SK-N-SH (cell line): ENCODE data around the gene DHRSX. TPM values are rescaled to one million over a fixed set of nuclear protein-coding genes. Genes with fewer than 3 reads are reported as not detected.

Experiments used
- CTCF ChIA-PET: fragments of 300-600, 350-600 bp; formaldehyde crosslinking; extraction: SDS; loops from one replicate; lab custom pipeline; 2021; lab: Yijun Ruan, JAX
- POLR2A ChIA-PET: fragments of 350-600 bp; sonication (Branson Sonifier 250); formaldehyde crosslinking; extraction: SDS; loops from one replicate; lab custom pipeline; 2020; ENCODE audit warnings: antibody characterized with exemption, inconsistent platforms; lab: Yijun Ruan, JAX
- DNase-seq: peaks from one replicate; pipeline ENCODE4 v3.0.0; 2012
- H2AFZ ChIP-seq: fragments of 200-600 bp; sonication (generic); 2 replicates; pipeline ENCODE4 v1.8.1; 2016; ENCODE audit warnings: antibody characterized with exemption, mild to moderate bottlenecking, low read depth
- H3F3A ChIP-seq: fragments of 200-600 bp; sonication (generic); replicated peaks from 2 replicates; pipeline ENCODE3; 2016; ENCODE audit warnings: antibody characterized with exemption, mild to moderate bottlenecking; ENCODE audit not compliant: insufficient read depth
- H3K27ac ChIP-seq, 2 experiments: fragments of 200-500 bp in 1 of 2; fragments of 200-600 bp in 1 of 2; sonication (Bioruptor generic) in 1 of 2; sonication (generic), shearing (Covaris generic) in 1 of 2; 2 replicates each; pipeline versions ENCODE4 v1.5.1 to v1.6.1; 2014 to 2016; ENCODE audit warnings: low read depth in 2 of 2, inconsistent platforms in 1 of 2, low read length in 1 of 2, mild to moderate bottlenecking in 1 of 2, mixed read lengths in 1 of 2
- H3K27me3 ChIP-seq: fragments of 200-600 bp; sonication (generic), shearing (Covaris generic); 2 replicates; pipeline ENCODE4 v1.6.1; 2016; ENCODE audit warnings: mixed run types; ENCODE audit not compliant: insufficient read depth
- H3K36me3 ChIP-seq, 2 experiments: fragments of 200-500 bp in 1 of 2; fragments of 200-600 bp in 1 of 2; sonication (Bioruptor generic) in 1 of 2; sonication (generic) in 1 of 2; replicated peaks in 1 of 2; 2 replicates each; pipeline versions ENCODE3 to v1.5.1; 2014 to 2016; ENCODE audit warnings: low read length in 1 of 2, mild to moderate bottlenecking in 1 of 2; ENCODE audit not compliant: insufficient read depth in 2 of 2, control insufficient read depth in 1 of 2
- H3K4me1 ChIP-seq, 2 experiments: fragments of 200-500 bp in 1 of 2; fragments of 200-600 bp in 1 of 2; sonication (Bioruptor generic) in 1 of 2; sonication (generic), shearing (Covaris generic) in 1 of 2; 2 replicates each; pipeline versions ENCODE4 v1.5.1 to v1.6.1; 2014 to 2016; ENCODE audit warnings: low read depth in 1 of 2, low read length in 1 of 2, mixed run types in 1 of 2; ENCODE audit not compliant: insufficient read depth in 2 of 2, control insufficient read depth in 1 of 2
- H3K4me2 ChIP-seq: fragments of 200-600 bp; sonication (generic), shearing (Covaris generic); 2 replicates; pipeline ENCODE4 v1.6.1; 2017; ENCODE audit warnings: mixed run types
- H3K4me3 ChIP-seq, 2 experiments: fragments of 200-500 bp in 1 of 2; fragments of 200-600 bp in 1 of 2; sonication (Bioruptor generic) in 1 of 2; sonication (generic), shearing (Covaris generic) in 1 of 2; 2 replicates each; pipeline versions ENCODE4 v1.5.1 to v1.8.1; 2014 to 2016; ENCODE audit warnings: low read depth in 2 of 2, inconsistent platforms in 1 of 2, low read length in 1 of 2, mild to moderate bottlenecking in 1 of 2, mixed read lengths in 1 of 2, moderate library complexity in 1 of 2
- H3K79me2 ChIP-seq: fragments of 200-600 bp; sonication (generic); 2 replicates; pipeline ENCODE4 v1.8.1; 2017; ENCODE audit warnings: mild to moderate bottlenecking; ENCODE audit not compliant: insufficient read depth
- H3K9ac ChIP-seq: fragments of 200-600 bp; sonication (generic); 2 replicates; pipeline ENCODE4 v1.6.1; 2017; ENCODE audit warnings: mixed run types
- H3K9me2 ChIP-seq: fragments of 200-600 bp; sonication (generic); 2 replicates; pipeline ENCODE4 v1.6.1; 2017; ENCODE audit warnings: mixed run types
- H3K9me3 ChIP-seq: fragments of 200-600 bp; sonication (generic); 2 replicates; pipeline ENCODE4 v1.6.1; 2017; ENCODE audit warnings: mixed run types, mild to moderate bottlenecking, moderate library complexity
- H4K20me1 ChIP-seq: fragments of 200-600 bp; sonication (generic); 2 replicates; pipeline ENCODE4 v1.6.1; 2017; ENCODE audit warnings: mild to moderate bottlenecking, mixed run types; ENCODE audit not compliant: insufficient read depth
- EP300 ChIP-seq, 2 experiments: IDR thresholded peaks; 2 replicates each; pipeline versions ENCODE4 v1.4.0 to v1.6.1; 2012; ENCODE audit warnings: borderline replicate concordance in 1 of 2, low read depth in 1 of 2, low read length in 1 of 2
- FOXJ3 ChIP-seq: sonication (generic); formaldehyde crosslinking; IDR thresholded peaks from 2 replicates; pipeline ENCODE4 v1.5.1; 2020; ENCODE audit warnings: mild to moderate bottlenecking, missing genetic modification reagents
- FOXM1 ChIP-seq: IDR thresholded peaks from 2 replicates; pipeline ENCODE4 v1.4.0; 2012; ENCODE audit warnings: low read depth, mild to moderate bottlenecking
- GABPA ChIP-seq: IDR thresholded peaks from 2 replicates; pipeline ENCODE4 v1.4.0; 2012; ENCODE audit warnings: low read depth, mild to moderate bottlenecking
- GATA2 ChIP-seq: sonication (generic); formaldehyde crosslinking; IDR thresholded peaks from 2 replicates; pipeline ENCODE4 v1.5.0; 2020; ENCODE audit warnings: mild to moderate bottlenecking, missing genetic modification reagents
- JUND ChIP-seq: IDR thresholded peaks from 2 replicates; pipeline ENCODE4 v1.4.0; 2012
- MEF2A ChIP-seq: IDR thresholded peaks from 2 replicates; pipeline ENCODE4 v1.4.0; 2012; ENCODE audit warnings: low read depth, borderline replicate concordance
- MXI1 ChIP-seq: IDR thresholded peaks from 2 replicates; pipeline ENCODE4 v1.6.1; 2012; ENCODE audit warnings: mild to moderate bottlenecking, low read depth, low read length, improper control_type of control experiment
- NFIC ChIP-seq: IDR thresholded peaks from 2 replicates; pipeline ENCODE4 v1.4.0; 2012; ENCODE audit warnings: borderline replicate concordance
- NRF1 ChIP-seq: IDR thresholded peaks from 2 replicates; pipeline ENCODE4 v1.6.1; 2012; ENCODE audit warnings: low read depth, mild to moderate bottlenecking, low read length
- PBX3 ChIP-seq: IDR thresholded peaks from 2 replicates; pipeline ENCODE4; 2012
- POLR2AphosphoS5 ChIP-seq: IDR thresholded peaks from 2 replicates; pipeline ENCODE4 v1.6.1; 2012; ENCODE audit warnings: low read depth, low read length
- RCOR1 ChIP-seq: fragments of 150-350 bp; IDR thresholded peaks from 2 replicates; pipeline ENCODE4 v1.6.1; 2017; ENCODE audit warnings: antibody characterized with exemption, low read length
- SIN3A ChIP-seq: IDR thresholded peaks from 2 replicates; pipeline ENCODE4 v1.6.1; 2012; ENCODE audit warnings: low read depth, mild to moderate bottlenecking, low read length, moderate library complexity, borderline replicate concordance
- SMC3 ChIP-seq: IDR thresholded peaks from 2 replicates; pipeline ENCODE4 v1.6.1; 2012; ENCODE audit warnings: low read depth, low read length, improper control_type of control experiment
- TCF12 ChIP-seq: IDR thresholded peaks from 2 replicates; pipeline ENCODE4 v1.4.0; 2012
- YY1 ChIP-seq: IDR thresholded peaks from 2 replicates; pipeline ENCODE4 v1.4.0; 2012; ENCODE audit warnings: low read depth, mild to moderate bottlenecking
- WGBS: methylation state at CpG from one replicate; pipeline ENCODE4 v1.1.6; 2017; ENCODE audit warnings: low lambda C conversion rate; 5-methylcytosine and 5-hydroxymethylcytosine counted together
- polyA plus RNA-seq, 3 experiments: library from polyadenylated mRNA; depleted of rRNA; stranded (reverse); fragments of >200 nt; gene quantifications; 2 replicates each; pipeline ENCODE4 v1.2.3, GENCODE V29; 2012
- TF ChIP-seq, protein P1 (sequence below): IDR thresholded peaks from 2 replicates; pipeline ENCODE4 v1.4.0; 2012; ENCODE audit warnings: low read depth, borderline replicate concordance
- TF ChIP-seq, protein P2 (sequence below): IDR thresholded peaks from 2 replicates; pipeline ENCODE4 v1.4.0; 2012; ENCODE audit warnings: low read depth, borderline replicate concordance

Gene DHRSX
- polyA plus RNA-seq, 1 of the 3 experiments (the other 2 are of a cell fraction) = 34.3 TPM

GRCh38 chrX:2538031-2538757 lies 37.4 kb upstream of the DHRSX start:
- H3K4me2 ChIP-seq = no peak overlapping the region
- H3K9me3 ChIP-seq = no peaks in the 10 kb centered on the region
- no peaks in the 10 kb centered on the region for H3F3A ChIP-seq
- no peak overlapping the region for H2AFZ ChIP-seq
- no peak overlapping the region for H3K27ac ChIP-seq
- no peak overlapping the region for H3K9ac ChIP-seq
- no peaks in the 10 kb centered on the region for H3K4me1 ChIP-seq
- H3K9me2 ChIP-seq = no peaks in the 10 kb centered on the region
- H3K36me3 ChIP-seq = no peaks in the 10 kb centered on the region
- H3K79me2 ChIP-seq = no peaks in the 10 kb centered on the region
- 28% methylated on average over 15 of the region's 15 CpGs for WGBS
- no peak overlapping the region for H3K4me3 ChIP-seq
- TF ChIP-seq FOXJ3 (CRISPR knock-in tag) = no peak
- no peak for TF ChIP-seq GABPA
- TF ChIP-seq JUND = no peak
- TF ChIP-seq SMC3 = no peak
- no peak for TF ChIP-seq TCF12
- no peak for TF ChIP-seq GATA2 (CRISPR knock-in tag)
- TF ChIP-seq POLR2AphosphoS5 = no peak
- no peak for TF ChIP-seq PBX3
- TF ChIP-seq MEF2A = no peak
- no peak for TF ChIP-seq FOXM1
- no peak for TF ChIP-seq MXI1
- TF ChIP-seq YY1 = no peak
- TF ChIP-seq, protein P1, sequence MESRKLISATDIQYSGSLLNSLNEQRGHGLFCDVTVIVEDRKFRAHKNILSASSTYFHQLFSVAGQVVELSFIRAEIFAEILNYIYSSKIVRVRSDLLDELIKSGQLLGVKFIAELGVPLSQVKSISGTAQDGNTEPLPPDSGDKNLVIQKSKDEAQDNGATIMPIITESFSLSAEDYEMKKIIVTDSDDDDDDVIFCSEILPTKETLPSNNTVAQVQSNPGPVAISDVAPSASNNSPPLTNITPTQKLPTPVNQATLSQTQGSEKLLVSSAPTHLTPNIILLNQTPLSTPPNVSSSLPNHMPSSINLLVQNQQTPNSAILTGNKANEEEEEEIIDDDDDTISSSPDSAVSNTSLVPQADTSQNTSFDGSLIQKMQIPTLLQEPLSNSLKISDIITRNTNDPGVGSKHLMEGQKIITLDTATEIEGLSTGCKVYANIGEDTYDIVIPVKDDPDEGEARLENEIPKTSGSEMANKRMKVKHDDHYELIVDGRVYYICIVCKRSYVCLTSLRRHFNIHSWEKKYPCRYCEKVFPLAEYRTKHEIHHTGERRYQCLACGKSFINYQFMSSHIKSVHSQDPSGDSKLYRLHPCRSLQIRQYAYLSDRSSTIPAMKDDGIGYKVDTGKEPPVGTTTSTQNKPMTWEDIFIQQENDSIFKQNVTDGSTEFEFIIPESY = no peak
- no peak for TF ChIP-seq RCOR1
- TF ChIP-seq NRF1 = no peak
- DNase-seq = no peak
- POLR2A ChIA-PET = no interaction called here
- peaks cover 33% of the 10 kb centered on the region; the same call in 1 of the 2 replicates for H3K27me3 ChIP-seq
- CTCF ChIA-PET = no interaction called here
- no peaks in the 10 kb centered on the region for H4K20me1 ChIP-seq

- CTCF ChIA-PET = no interaction called here
- Histone ChIP-seq H3K4me1 (no peaks in the 10 kb centered on the region), H3K9ac (no peak overlapping the region), H3K4me3 (no peak overlapping the region), H3K9me2 (no peaks in the 10 kb centered on the region), H3K4me2 (no peak overlapping the region), H4K20me1 (no peaks in the 10 kb centered on the region), H2AFZ (no peak overlapping the region), H3K27me3 (peaks cover 31% of the 10 kb centered on the region; the same call in 1 of the 2 replicates), H3F3A (no peaks in the 10 kb centered on the region), H3K36me3 (no peaks in the 10 kb centered on the region), H3K9me3 (no peaks in the 10 kb centered on the region), H3K27ac (no peak overlapping the region), H3K79me2 (no peaks in the 10 kb centered on the region)
- no peak for DNase-seq
- POLR2A ChIA-PET = no interaction called here
- TF ChIP-seq EP300 (IDR thresholded peaks at IDR 0.05; ENCODE audit: borderline replicate concordance in 1 of 2, low read depth in 1 of 2, low read length in 1 of 2) (no peak), FOXJ3 (CRISPR knock-in tag) (no peak), NFIC (no peak), SIN3A (no peak)
- TF ChIP-seq, protein P1 = no peak
- TF ChIP-seq, protein P2, sequence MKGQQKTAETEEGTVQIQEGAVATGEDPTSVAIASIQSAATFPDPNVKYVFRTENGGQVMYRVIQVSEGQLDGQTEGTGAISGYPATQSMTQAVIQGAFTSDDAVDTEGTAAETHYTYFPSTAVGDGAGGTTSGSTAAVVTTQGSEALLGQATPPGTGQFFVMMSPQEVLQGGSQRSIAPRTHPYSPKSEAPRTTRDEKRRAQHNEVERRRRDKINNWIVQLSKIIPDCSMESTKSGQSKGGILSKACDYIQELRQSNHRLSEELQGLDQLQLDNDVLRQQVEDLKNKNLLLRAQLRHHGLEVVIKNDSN = no peak
- 31% methylated on average over 5 of the region's 5 CpGs for WGBS
These were observed 36.2 kb upstream of the DHRSX start for GRCh38 chrX:2536974-2537373.
